Vagina (tissue), 2 donors: ENCODE data around the gene ACE2. TPM values are rescaled to one million over a fixed set of nuclear protein-coding genes. Genes with fewer than 3 reads are reported as not detected.

Source experiments
- DNase-seq, 2 donors: peaks; one replicate each; pipeline ENCODE4 v3.0.0-alpha.2; 2017; ENCODE audit errors: extremely low spot score in 2 of 2
- H3K27ac ChIP-seq: fragments of 200-600 bp; sonication (generic); one replicate; pipeline ENCODE4 v1.5.1; 2019
- H3K27me3 ChIP-seq: fragments of 200-600 bp; sonication (generic); one replicate; pipeline ENCODE4 v1.5.1; 2019
- H3K36me3 ChIP-seq, 2 donors: fragments of 200-600 bp; sonication (generic); one replicate each; pipeline ENCODE4 v1.5.1; 2017 to 2019
- H3K4me1 ChIP-seq: fragments of 200-600 bp; sonication (generic); one replicate; pipeline ENCODE4 v1.5.1; 2019
- H3K4me3 ChIP-seq, 2 donors: fragments of 200-600 bp; sonication (generic); 1 replicate in 1 of 2; 2 replicates in 1 of 2; pipeline ENCODE4 v1.5.1; 2016 to 2019
- H3K9me3 ChIP-seq: fragments of 200-600 bp; sonication (generic); one replicate; pipeline ENCODE4 v1.5.1; 2019
- CTCF ChIP-seq, 3 experiments: fragments of 450-650 bp in 2 of 3; fragments of 200-600 bp in 1 of 3; sonication (generic) in 1 of 3; IDR thresholded peaks; one replicate each; pipeline ENCODE4 v1.5.1; 2017 to 2019; ENCODE audit warnings: antibody characterized with exemption in 3 of 3, mild to moderate bottlenecking in 2 of 3, moderate library complexity in 2 of 3
- POLR2A ChIP-seq, 2 donors: fragments of 450-650 bp; IDR thresholded peaks; one replicate each; pipeline ENCODE4 v1.6.1; 2017; ENCODE audit warnings: antibody characterized with exemption in 2 of 2, mild to moderate bottlenecking in 2 of 2, moderate library complexity in 2 of 2
- POLR2AphosphoS5 ChIP-seq, 2 donors: sonication (generic); formaldehyde crosslinking; IDR thresholded peaks; one replicate each; pipeline ENCODE4 v1.9.0; 2017; ENCODE audit warnings: antibody characterized with exemption in 2 of 2, mild to moderate bottlenecking in 2 of 2, low read depth in 1 of 2; ENCODE audit not compliant: insufficient read depth in 1 of 2
- intact Hi-C: fragments of 100-400 bp; cut with DNase I; formaldehyde crosslinking; loops from one replicate; pipeline ENCODE4 v1.15.1; 2023
- total RNA-seq: library from RNA; depleted of rRNA; stranded (reverse); fragments of >200 nt; gene quantifications from one replicate; pipeline ENCODE4 v1.2.3, GENCODE V29; 2016

Gene ACE2
- total RNA-seq, 1 donor from 2014 or later, result 0.49 TPM

GRCh38 chrX:15579778-15580747 is 20.7 kb downstream of the ACE2 start:
- Histone ChIP-seq H3K27ac (no peak overlapping the region), H3K4me1 (no peaks in the 10 kb centered on the region), H3K4me3 (no peak overlapping the region), H3K27me3 (no peaks in the 10 kb centered on the region), H3K36me3 (no peaks in the 10 kb centered on the region), H3K9me3 (no peaks in the 10 kb centered on the region)
- no peak for DNase-seq
- TF ChIP-seq POLR2A (IDR thresholded peaks at IDR 0.05), result no peak
- no peak for TF ChIP-seq POLR2AphosphoS5 (IDR thresholded peaks at IDR 0.05; ENCODE audit: insufficient read depth in 1 of 2, low read depth in 1 of 2)
- TF ChIP-seq CTCF (IDR thresholded peaks at IDR 0.05), result no peak
- intact Hi-C loops, result loop anchor here (10.0 kb wide), 1 partner anchor 945 kb away; no protein-coding TSS in a partner anchor

- Histone ChIP-seq H3K27ac (no peak overlapping the region), H3K4me3 (no peak overlapping the region), H3K36me3 (no peaks in the 10 kb centered on the region), H3K4me1 (no peaks in the 10 kb centered on the region), H3K9me3 (no peaks in the 10 kb centered on the region), H3K27me3 (no peaks in the 10 kb centered on the region)
- intact Hi-C loops, result loop anchor here (10.0 kb wide), 1 partner anchor 949 kb away; no protein-coding TSS in a partner anchor
- TF ChIP-seq CTCF (IDR thresholded peaks at IDR 0.05) (no peak), POLR2AphosphoS5 (IDR thresholded peaks at IDR 0.05; ENCODE audit: insufficient read depth in 1 of 2, low read depth in 1 of 2) (no peak), POLR2A (IDR thresholded peaks at IDR 0.05) (no peak)
- DNase-seq, result no peak
Measured at GRCh38 chrX:15576019-15576418, 24.7 kb downstream of the ACE2 start.

DNA sequence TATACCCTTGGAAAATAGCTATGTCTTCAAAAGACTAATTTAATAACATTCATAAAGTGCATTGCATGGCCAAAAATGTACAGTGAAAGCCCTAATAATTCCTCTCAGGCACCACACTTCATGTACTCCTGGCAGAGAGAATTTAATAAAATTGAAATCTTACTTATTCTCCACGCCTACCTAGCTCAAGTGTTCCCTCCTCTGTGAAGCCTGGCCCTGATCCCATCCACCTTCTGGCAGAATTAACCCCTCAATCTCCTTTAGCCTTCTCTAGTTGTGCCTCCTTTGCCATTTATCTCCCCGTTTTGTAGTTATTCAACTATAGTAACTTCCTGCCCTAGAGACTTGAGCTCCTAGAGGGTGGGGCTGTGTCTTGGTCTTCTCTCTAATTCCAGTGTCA is 26.7 kb downstream of the ACE2 start:
- TF ChIP-seq POLR2A (IDR thresholded peaks at IDR 0.05) (no peak), POLR2AphosphoS5 (IDR thresholded peaks at IDR 0.05; ENCODE audit: insufficient read depth in 1 of 2, low read depth in 1 of 2) (no peak), CTCF (IDR thresholded peaks at IDR 0.05) (no peak)
- intact Hi-C loops, result loop anchor here (10.0 kb wide), 1 partner anchor 951 kb away; no protein-coding TSS in a partner anchor
- H3K27me3 ChIP-seq, result no peaks in the 10 kb centered on the region
- DNase-seq, result no peak
- no peaks in the 10 kb centered on the region for H3K9me3 ChIP-seq
- H3K4me3 ChIP-seq, result no peak overlapping the region
- no peaks in the 10 kb centered on the region for H3K4me1 ChIP-seq
- no peaks in the 10 kb centered on the region for H3K36me3 ChIP-seq
- no peak overlapping the region for H3K27ac ChIP-seq

- intact Hi-C loops, result loop anchor here (10.0 kb wide), 1 partner anchor 955 kb away; no protein-coding TSS in a partner anchor
- TF ChIP-seq POLR2AphosphoS5 (IDR thresholded peaks at IDR 0.05; ENCODE audit: insufficient read depth in 1 of 2, low read depth in 1 of 2) (no peak), CTCF (IDR thresholded peaks at IDR 0.05) (no peak), POLR2A (IDR thresholded peaks at IDR 0.05) (no peak)
Measured at GRCh38 chrX:15570145-15570544, 30.6 kb downstream of the ACE2 start.

More at GRCh38 chrX:15570145-15570544, 30.6 kb downstream of the ACE2 start:
- Histone ChIP-seq H3K4me3 (no peak overlapping the region), H3K27me3 (no peaks in the 10 kb centered on the region), H3K36me3 (no peaks in the 10 kb centered on the region), H3K4me1 (no peaks in the 10 kb centered on the region), H3K27ac (no peak overlapping the region), H3K9me3 (no peaks in the 10 kb centered on the region)
- no peak for DNase-seq
